AG20443 (cell line): Measurements from ENCODE around the gene G0S2.
"Not testable (repeated sequence)": the region's sequence is repeated elsewhere in the genome, so short reads cannot be mapped to it uniquely, and the experiment has no call there.

Experiments
- DNase-seq: peaks from one replicate; pipeline ENCODE4 v3.0.0; 2012; ENCODE audit warnings: low spot score, mixed read lengths

Gene G0S2

GRCh38 chr1:209678981-209679539 lies 3.8 kb downstream of the G0S2 start:
- DNase-seq: no peak

GRCh38 chr1:209685821-209686220 lies 10.6 kb downstream of the G0S2 start:
- DNase-seq: no peak

GRCh38 chr1:209686322-209686721 lies 11.1 kb downstream of the G0S2 start:
- DNase-seq: no peak

GRCh38 chr1:209688746-209689234 lies 13.6 kb downstream of the G0S2 start:
- DNase-seq: peak; percentile 30

- no peak for DNase-seq
Measured at GRCh38 chr1:209689477-209689876, 14.3 kb downstream of the G0S2 start.

- no peak for DNase-seq
Measured at GRCh38 chr1:209691237-209691636, 16.0 kb downstream of the G0S2 start.

- DNase-seq: no peak
Measured at GRCh38 chr1:209692296-209692695, 17.1 kb downstream of the G0S2 start.

GRCh38 chr1:209692745-209693504 lies 17.7 kb downstream of the G0S2 start:
- DNase-seq: peak; percentile 81

GRCh38 chr1:209696673-209697072 lies 21.5 kb downstream of the G0S2 start:
- no peak for DNase-seq

GRCh38 chr1:209697126-209697525 lies 21.9 kb downstream of the G0S2 start:
- no peak for DNase-seq

GRCh38 chr1:209700686-209701085 lies 25.5 kb downstream of the G0S2 start:
- DNase-seq: not testable (repeated sequence)

GRCh38 chr1:209702832-209703231 lies 27.6 kb downstream of the G0S2 start:
- no peak for DNase-seq

GRCh38 chr1:209703834-209704504 lies 28.8 kb downstream of the G0S2 start:
- DNase-seq: no peak

- peak; percentile 92 for DNase-seq
Measured at GRCh38 chr1:209704584-209704983, 29.4 kb downstream of the G0S2 start, which contains the start of gene HSD11B1. Gene HSD11B1, plus strand, starts transcription at chr1:209704846. Its CDS starts 97 bp downstream, at chr1:209704943.

- no peak for DNase-seq
Measured at GRCh38 chr1:209705033-209705598, 29.9 kb downstream of the G0S2 start.

GRCh38 chr1:209706622-209707021 lies 31.4 kb downstream of the G0S2 start:
- no peak for DNase-seq

- DNase-seq: no peak
Measured at GRCh38 chr1:209707308-209707707, 32.1 kb downstream of the G0S2 start.

GRCh38 chr1:209708297-209708696 lies 33.1 kb downstream of the G0S2 start:
- no peak for DNase-seq

- peak; percentile 23 for DNase-seq
Measured at GRCh38 chr1:209710093-209710492, 34.9 kb downstream of the G0S2 start.

- DNase-seq: no peak
Measured at GRCh38 chr1:209710847-209711246, 35.6 kb downstream of the G0S2 start.

GRCh38 chr1:209714338-209714737 lies 39.1 kb downstream of the G0S2 start:
- DNase-seq: no peak

- no peak for DNase-seq
Measured at GRCh38 chr1:209715314-209715713, 40.1 kb downstream of the G0S2 start.

GRCh38 chr1:209717818-209718217 lies 42.6 kb downstream of the G0S2 start:
- no peak for DNase-seq
